ENCODE data around the gene ARL15. TPM values are rescaled to one million over a fixed set of nuclear protein-coding genes. Genes with fewer than 3 reads are reported as not detected.

ARL15 gene
- total and polyA plus RNA-seq, 2 of the 8 experiments (the other 6 are each of a cell fraction or from before 2014, with no cell fraction given), result 9.9 to 21.2 TPM

- Histone ChIP-seq H3K79me2 (ENCODE audit: control insufficient read depth in 1 of 2, insufficient read depth in 2 of 2, low read length in 2 of 2) (no peaks in the 10 kb centered on the region), H3K4me2 (ENCODE audit: insufficient read depth in 1 of 2, low read depth in 2 of 2, low read length in 2 of 2) (no peak overlapping the region), H2AFZ (ENCODE audit: low read length) (no peak overlapping the region), H3K27ac (ENCODE audit: low read depth, low read length) (no peak overlapping the region), H3K23me2 (ENCODE audit: low read depth, low read length) (no peaks in the 10 kb centered on the region), H3K23ac (ENCODE audit: insufficient read length) (no peak overlapping the region), H2BK5ac (ENCODE audit: low read depth, low read length) (no peak overlapping the region), H2AK5ac (ENCODE audit: low read depth, low read length) (no peak overlapping the region), H3K4ac (replicated peaks; ENCODE audit: insufficient read length, low read depth, low read length) (no peak overlapping the region), H2BK20ac (ENCODE audit: low read length) (no peak overlapping the region), H4K91ac (replicated peaks; ENCODE audit: insufficient read length, low read length) (no peak overlapping the region), H3K18ac (ENCODE audit: extremely low read depth, low read length) (no peak overlapping the region), H2BK15ac (ENCODE audit: low read length) (no peak overlapping the region), H3K4me3 (ENCODE audit: extremely low read depth in 1 of 4, insufficient read depth in 2 of 4, low read depth in 3 of 4, low read length in 4 of 4) (no peak overlapping the region), H3K9me3 (ENCODE audit: insufficient read depth in 2 of 2, low read depth in 1 of 2, low read length in 1 of 2) (no peaks in the 10 kb centered on the region), H2BK120ac (replicated peaks; ENCODE audit: low read depth, low read length) (no peak overlapping the region), H4K8ac (ENCODE audit: extremely low read depth, insufficient read depth, low read length) (no peak overlapping the region), H4K5ac (ENCODE audit: insufficient read length, low read depth, low read length) (no peak overlapping the region), H2BK12ac (ENCODE audit: low read depth, low read length) (no peak overlapping the region), H3K27me3 (replicated peaks in 1 of 4; ENCODE audit: control insufficient read depth in 3 of 4, extremely low read depth in 1 of 4, insufficient read depth in 3 of 4, low read length in 3 of 4) (no peaks in the 10 kb centered on the region), H3K56ac (replicated peaks; ENCODE audit: insufficient read length, low read depth, low read length) (no peak overlapping the region), H3K36me3 (ENCODE audit: control insufficient read depth in 2 of 4, insufficient read depth in 4 of 4, low read length in 3 of 4) (no peaks in the 10 kb centered on the region), H3K4me1 (replicated peaks in 1 of 4; ENCODE audit: control insufficient read depth in 3 of 4, insufficient read depth in 4 of 4, low read length in 3 of 4) (no peaks in the 10 kb centered on the region), H3K79me1 (ENCODE audit: low read depth, low read length) (no peaks in the 10 kb centered on the region), H4K20me1 (replicated peaks in 1 of 2; ENCODE audit: control insufficient read depth in 1 of 2, insufficient read depth in 2 of 2, low read length in 2 of 2) (no peaks in the 10 kb centered on the region), H3K14ac (ENCODE audit: insufficient read length) (no peak overlapping the region), H3K9ac (replicated peaks in 1 of 4; ENCODE audit: extremely low read depth in 1 of 4, low read depth in 3 of 4, low read length in 3 of 4) (no peak overlapping the region)
- no peak for FAIRE-seq
- DNase-seq (ENCODE audit: low read depth in 1 of 2, low spot score in 2 of 2), result no peak
- TF ChIP-seq SIX5 (IDR thresholded peaks at IDR 0.05; ENCODE audit: low read depth, low read length) (no peak), MAFK (IDR thresholded peaks at IDR 0.05; ENCODE audit: low read depth, low read length) (no peak)
- CTCF ChIA-PET (ENCODE audit: partially characterized antibody), result interaction anchor here (1.0 kb wide), 1 partner anchor 320 kb away, joined by 3 read pairs; no protein-coding TSS in a partner anchor
- 95% methylated on average over 1 of the region's 1 CpG; no CpG with 5 or more reads in 1 of the 2 experiments for WGBS, 2 experiments (ENCODE audit: extremely low coverage in 1 of 2, insufficient coverage in 1 of 2, insufficient read length in 1 of 2, insufficient replicate concordance in 2 of 2, low coverage in 1 of 2, low lambda C conversion rate in 2 of 2, missing lambda C conversion rate in 1 of 2)
- POLR2A ChIA-PET (ENCODE audit: partially characterized antibody), result no interaction called here
These were observed 403.6 kb downstream of the ARL15 start for GRCh38 chr5:53906736-53907135.

All from H1 (cell line).